Endothelial cell of umbilical vein (primary cell): Measurements from ENCODE around the gene NEO1.

Source experiments
- EZH2 ChIP-seq: IDR thresholded peaks from 2 replicates; pipeline ENCODE4 v1.6.1; 2012; ENCODE audit warnings: borderline replicate concordance, low read depth, mild to moderate bottlenecking, moderate library complexity, low read length, inconsistent platforms; ENCODE audit not compliant: severe bottlenecking
- FOS ChIP-seq: IDR thresholded peaks from 2 replicates; pipeline ENCODE4 v1.6.1; 2011; ENCODE audit warnings: mild to moderate bottlenecking, low read length, moderate library complexity, borderline replicate concordance; ENCODE audit not compliant: insufficient read depth
- GATA2 ChIP-seq: IDR thresholded peaks from 2 replicates; pipeline ENCODE4 v1.7.0; 2011; ENCODE audit warnings: low read depth, mild to moderate bottlenecking, moderate library complexity, mixed read lengths, low read length; ENCODE audit not compliant: insufficient read length, insufficient read depth
- MYC ChIP-seq: IDR thresholded peaks from one replicate; pipeline ENCODE4 v1.6.1; 2011; ENCODE audit warnings: mild to moderate bottlenecking, low read depth, low read length
- POLR2A ChIP-seq: IDR thresholded peaks from 2 replicates; pipeline ENCODE4 v1.6.1; 2012; ENCODE audit warnings: low read depth, mild to moderate bottlenecking, control low read depth, low read length
- POLR2AphosphoS5 ChIP-seq: IDR thresholded peaks from 2 replicates; pipeline ENCODE4 v1.6.1; 2012; ENCODE audit warnings: low read depth, mild to moderate bottlenecking, control low read depth, low read length, moderate library complexity; ENCODE audit not compliant: insufficient read depth
- TF ChIP-seq, protein P1 (sequence below), 2 donors: IDR thresholded peaks; 1 replicate in 1 of 2; 2 replicates in 1 of 2; pipeline ENCODE4 v1.5.1; 2011; ENCODE audit warnings: low read length in 2 of 2, mild to moderate bottlenecking in 2 of 2, moderate library complexity in 2 of 2, control low read depth in 1 of 2, inconsistent platforms in 1 of 2, low read depth in 1 of 2; ENCODE audit not compliant: insufficient read depth in 1 of 2; ENCODE audit errors: extremely low read depth in 1 of 2
- TF ChIP-seq, protein P2 (sequence below): IDR thresholded peaks from 2 replicates; pipeline ENCODE4 v1.6.1; 2011; ENCODE audit not compliant: insufficient read depth, insufficient read length

DNA sequence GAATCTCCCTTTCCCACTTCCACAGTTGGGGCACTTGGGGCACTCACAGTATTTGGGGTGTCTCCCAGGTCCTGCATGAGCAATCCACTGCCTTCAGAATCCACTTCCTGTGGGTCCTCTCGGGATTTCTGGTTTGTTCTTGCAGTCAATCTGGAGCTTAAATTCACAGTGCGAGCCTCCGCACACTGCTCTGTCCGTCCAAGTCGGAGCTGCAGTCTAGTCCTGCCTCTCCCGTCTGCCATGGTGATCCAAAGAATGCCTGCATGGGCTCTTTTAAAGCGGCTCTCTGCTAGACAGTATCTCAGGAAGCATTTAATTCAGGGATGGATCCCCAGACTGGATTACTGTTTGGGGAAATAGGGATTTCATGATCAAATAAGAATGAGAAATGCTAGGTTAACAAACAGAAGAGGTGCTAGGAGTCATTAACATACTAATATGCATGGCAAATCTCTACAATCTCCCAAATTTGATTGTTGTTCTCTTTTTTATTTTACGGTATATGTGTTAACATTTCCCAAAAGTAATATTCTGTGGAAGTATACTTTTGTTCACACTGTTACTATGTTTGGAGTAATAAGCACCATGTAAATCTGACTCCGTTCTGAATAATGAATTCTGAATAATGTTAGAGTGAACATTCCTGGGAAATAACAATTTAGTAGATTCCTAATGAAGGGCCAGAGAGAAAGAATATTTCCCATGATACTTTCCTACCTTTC lies 174.0 kb downstream of the NEO1 start:
- no peak for TF ChIP-seq POLR2A
- TF ChIP-seq, protein P1, sequence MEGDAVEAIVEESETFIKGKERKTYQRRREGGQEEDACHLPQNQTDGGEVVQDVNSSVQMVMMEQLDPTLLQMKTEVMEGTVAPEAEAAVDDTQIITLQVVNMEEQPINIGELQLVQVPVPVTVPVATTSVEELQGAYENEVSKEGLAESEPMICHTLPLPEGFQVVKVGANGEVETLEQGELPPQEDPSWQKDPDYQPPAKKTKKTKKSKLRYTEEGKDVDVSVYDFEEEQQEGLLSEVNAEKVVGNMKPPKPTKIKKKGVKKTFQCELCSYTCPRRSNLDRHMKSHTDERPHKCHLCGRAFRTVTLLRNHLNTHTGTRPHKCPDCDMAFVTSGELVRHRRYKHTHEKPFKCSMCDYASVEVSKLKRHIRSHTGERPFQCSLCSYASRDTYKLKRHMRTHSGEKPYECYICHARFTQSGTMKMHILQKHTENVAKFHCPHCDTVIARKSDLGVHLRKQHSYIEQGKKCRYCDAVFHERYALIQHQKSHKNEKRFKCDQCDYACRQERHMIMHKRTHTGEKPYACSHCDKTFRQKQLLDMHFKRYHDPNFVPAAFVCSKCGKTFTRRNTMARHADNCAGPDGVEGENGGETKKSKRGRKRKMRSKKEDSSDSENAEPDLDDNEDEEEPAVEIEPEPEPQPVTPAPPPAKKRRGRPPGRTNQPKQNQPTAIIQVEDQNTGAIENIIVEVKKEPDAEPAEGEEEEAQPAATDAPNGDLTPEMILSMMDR (IDR thresholded peaks at IDR 0.05; ENCODE audit: extremely low read depth in 1 of 2, insufficient read depth in 1 of 2, low read depth in 1 of 2, low read length in 2 of 2) = no peak
- no peak for TF ChIP-seq EZH2
- TF ChIP-seq GATA2 = no peak
- TF ChIP-seq FOS = no peak
- no peak for TF ChIP-seq MYC
- TF ChIP-seq, protein P2, sequence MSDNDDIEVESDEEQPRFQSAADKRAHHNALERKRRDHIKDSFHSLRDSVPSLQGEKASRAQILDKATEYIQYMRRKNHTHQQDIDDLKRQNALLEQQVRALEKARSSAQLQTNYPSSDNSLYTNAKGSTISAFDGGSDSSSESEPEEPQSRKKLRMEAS = no peak
- no peak for TF ChIP-seq POLR2AphosphoS5
